WTC11 (cell line): ENCODE data around the gene FAM221B. TPM values are rescaled to one million over a fixed set of nuclear protein-coding genes. Genes with fewer than 3 reads are reported as not detected.
A peak's percentile ranks its signal among the peaks of the same experiment; 100 is the strongest.

Experiments used
- ATAC-seq: fragments of 200-7000 bp; cut with Tn5 transposase; 2 replicates; pipeline ENCODE4 v1.10.0; 2021; ENCODE audit warnings: mild to moderate bottlenecking, moderate library complexity
- CTCF ChIA-PET: fragments of 300-600 bp; sonication (Branson Sonifier 250); formaldehyde crosslinking; loops from one replicate; lab custom pipeline; 2021; ENCODE audit warnings: antibody characterized with exemption; lab: Charles Lee
- POLR2A ChIA-PET: fragments of 350-600 bp; sonication (Branson Sonifier 250); formaldehyde crosslinking; loops from one replicate; lab custom pipeline; 2021; ENCODE audit warnings: antibody characterized with exemption; lab: Charles Lee
- DNase-seq: peaks from one replicate; pipeline ENCODE4 v3.0.0; 2021; ENCODE audit warnings: low spot score
- H3K27ac Mint-ChIP-seq: 2 replicates; pipeline ENCODE4 v1.8.0; 2021; ENCODE audit warnings: mixed read lengths
- H3K27me3 Mint-ChIP-seq: 2 replicates; pipeline ENCODE4 v1.8.0; 2021; ENCODE audit warnings: low read depth, mild to moderate bottlenecking, moderate library complexity, mixed read lengths
- H3K36me3 Mint-ChIP-seq: 2 replicates; pipeline ENCODE4 v1.8.0; 2021; ENCODE audit warnings: mixed read lengths
- H3K4me1 Mint-ChIP-seq: 2 replicates; pipeline ENCODE4 v1.8.0; 2022; ENCODE audit warnings: mixed read lengths
- H3K4me3 Mint-ChIP-seq: 2 replicates; pipeline ENCODE4 v1.8.0; 2021; ENCODE audit warnings: mild to moderate bottlenecking, moderate library complexity, mixed read lengths
- H3K9me3 Mint-ChIP-seq: 2 replicates; pipeline ENCODE4 v1.8.0; 2021; ENCODE audit warnings: mixed read lengths
- AFF4 ChIP-seq: sonication (generic); formaldehyde crosslinking; IDR thresholded peaks from 2 replicates; pipeline ENCODE4 v1.8.1; 2023; ENCODE audit warnings: mild to moderate bottlenecking, missing genetic modification reagents, borderline replicate concordance
- CDX4 ChIP-seq: fragments of 250-450 bp; sonication (Bioruptor Pico); IDR thresholded peaks from 2 replicates; pipeline ENCODE4 v1.9.0; 2021; ENCODE audit warnings: moderate library complexity, mild to moderate bottlenecking, inconsistent platforms, borderline replicate concordance
- E2F4 ChIP-seq: sonication (generic); formaldehyde crosslinking; IDR thresholded peaks from 2 replicates; pipeline ENCODE4 v1.8.1; 2022; ENCODE audit warnings: low read depth, mild to moderate bottlenecking, moderate library complexity, missing genetic modification reagents, borderline replicate concordance
- EMX1 ChIP-seq: fragments of 250-450 bp; sonication (Bioruptor Pico); IDR thresholded peaks from 2 replicates; pipeline ENCODE4 v1.8.0; 2021; ENCODE audit warnings: mild to moderate bottlenecking
- ETV6 ChIP-seq: sonication (generic); formaldehyde crosslinking; IDR thresholded peaks from 2 replicates; pipeline ENCODE4 v1.8.1; 2022; ENCODE audit warnings: mild to moderate bottlenecking, missing genetic modification reagents
- GTF2I ChIP-seq: fragments of 250-450 bp; sonication (Bioruptor Pico); conservative IDR thresholded peaks from 2 replicates; pipeline ENCODE4 v1.4.0; 2021; ENCODE audit warnings: mild to moderate bottlenecking
- MAX ChIP-seq: sonication (generic); formaldehyde crosslinking; IDR thresholded peaks from 2 replicates; pipeline ENCODE4 v1.8.0; 2022; ENCODE audit warnings: mild to moderate bottlenecking, missing genetic modification reagents
- STAT6 ChIP-seq: sonication (generic); formaldehyde crosslinking; conservative IDR thresholded peaks from 2 replicates; pipeline ENCODE4 v1.8.1; 2023; ENCODE audit warnings: mild to moderate bottlenecking, low read depth, missing genetic modification reagents, moderate library complexity
- TEAD4 ChIP-seq: sonication (generic); formaldehyde crosslinking; IDR thresholded peaks from 2 replicates; pipeline ENCODE4 v1.8.0; 2022; ENCODE audit warnings: mild to moderate bottlenecking, missing genetic modification reagents
- ZMAT4 ChIP-seq: fragments of 250-450 bp; sonication (Bioruptor Pico); IDR thresholded peaks from 2 replicates; pipeline ENCODE4 v1.9.0; 2021; ENCODE audit warnings: mild to moderate bottlenecking
- ZNF121 ChIP-seq: sonication (generic); formaldehyde crosslinking; IDR thresholded peaks from 2 replicates; pipeline ENCODE4 v1.8.0; 2023; ENCODE audit warnings: missing genetic modification reagents
- ZNF219 ChIP-seq: sonication (generic); formaldehyde crosslinking; IDR thresholded peaks from 2 replicates; pipeline ENCODE4 v1.8.0; 2023; ENCODE audit warnings: missing genetic modification reagents, mild to moderate bottlenecking, borderline replicate concordance
- ZNF425 ChIP-seq: fragments of 250-450 bp; sonication (Bioruptor Pico); conservative IDR thresholded peaks from 2 replicates; pipeline ENCODE4 v1.9.0; 2021; ENCODE audit warnings: mild to moderate bottlenecking
- ZNF671 ChIP-seq: fragments of 250-450 bp; sonication (Bioruptor Pico); IDR thresholded peaks from 2 replicates; pipeline ENCODE4 v1.8.0; 2021; ENCODE audit warnings: mild to moderate bottlenecking
- total RNA-seq: library from RNA; stranded (reverse); gene quantifications from 3 replicates; pipeline ENCODE4 v1.2.3, GENCODE V29; 2021

The FAM221B gene
- total RNA-seq, 1 experiment from 2014 or later: 0.11 TPM

GRCh38 chr9:35868933-35869332 is 40.4 kb upstream of the FAM221B start:
- ATAC-seq (peak; percentile 15; the same call in 1 of the 2 replicates), DNase-seq (no peak)
- H3K4me1 Mint-ChIP-seq: peaks cover 11% of the 10 kb centered on the region
- H3K36me3 Mint-ChIP-seq: no peaks in the 10 kb centered on the region
- H3K27me3 Mint-ChIP-seq: peaks cover 10% of the 10 kb centered on the region
- ChIA-PET POLR2A (no interaction called here), CTCF (interaction anchor here (1.2 to 2.2 kb wide), 5 partner anchors 13 to 79 kb away, joined by 4 to 11 read pairs (median 6); partner anchors contain the start of genes FAM221B and TMEM8B)
- no peak overlapping the region for H3K27ac Mint-ChIP-seq
- no peak overlapping the region for H3K4me3 Mint-ChIP-seq
- no peaks in the 10 kb centered on the region for H3K9me3 Mint-ChIP-seq
- no peak for TF ChIP-seq ZNF121
- peak; percentile 27; the same call in 1 of the 2 replicates for TF ChIP-seq MAX

GRCh38 chr9:35867538-35867937 is 39.0 kb upstream of the FAM221B start:
- Mint-ChIP-seq H3K9me3 (no peaks in the 10 kb centered on the region), H3K4me3 (no peak overlapping the region)
- CTCF ChIA-PET: interaction anchor here (1.4 to 2.2 kb wide), 2 partner anchors 32 to 39 kb away, joined by 4 to 10 read pairs; partner anchors contain the start of genes FAM221B and TMEM8B
- TF ChIP-seq AFF4: no peak
- no peak for TF ChIP-seq ZNF219 (CRISPR knock-in tag)
- TF ChIP-seq ZNF671 (CRISPR knock-in tag): no peak
- TF ChIP-seq ZMAT4 (CRISPR knock-in tag): no peak
- TF ChIP-seq ETV6 (CRISPR knock-in tag): no peak
- no peak for TF ChIP-seq E2F4 (CRISPR knock-in tag)
- TF ChIP-seq STAT6 (CRISPR knock-in tag): no peak
- no peak for TF ChIP-seq CDX4 (CRISPR knock-in tag)
- no peak for TF ChIP-seq ZNF425 (CRISPR knock-in tag)
- TF ChIP-seq EMX1 (CRISPR knock-in tag): no peak
- TF ChIP-seq TEAD4 (CRISPR knock-in tag): no peak
- no peak for TF ChIP-seq GTF2I
- TF ChIP-seq, all 79 proteins: peak for 0
- H3K36me3 Mint-ChIP-seq: no peaks in the 10 kb centered on the region
- POLR2A ChIA-PET: no interaction called here
- H3K27me3 Mint-ChIP-seq: peaks cover 10% of the 10 kb centered on the region
- ATAC-seq: no peak
- peaks cover 11% of the 10 kb centered on the region for H3K4me1 Mint-ChIP-seq
- no peak overlapping the region for H3K27ac Mint-ChIP-seq
- no peak for DNase-seq
